GM21723 (cell line): ENCODE data around the gene PLXNB2.
A peak's percentile ranks its signal among the peaks of the same experiment; 100 is the strongest.

ENCODE experiments used
- ATAC-seq: cut with Tn5 transposase; IDR thresholded peaks from one replicate; pipeline ENCODE4 v1.9.1; 2021; ENCODE audit warnings: mild to moderate bottlenecking, moderate library complexity; ENCODE audit not compliant: unreplicated experiment

The PLXNB2 gene

GRCh38 chr22:50255099-50255498 is 52.3 kb downstream of the PLXNB2 start:
- ATAC-seq = no peak

GRCh38 chr22:50253941-50254340 is 53.5 kb downstream of the PLXNB2 start:
- ATAC-seq = no peak

GRCh38 chr22:50253046-50253915 is 54.2 kb downstream of the PLXNB2 start:
- ATAC-seq = no peak

GRCh38 chr22:50252082-50253045 is 55.1 kb downstream of the PLXNB2 start:
- ATAC-seq = no peak

- no peak for ATAC-seq
These were observed 55.9 kb downstream of the PLXNB2 start for GRCh38 chr22:50251477-50252081.

GRCh38 chr22:50250555-50251476 is 56.6 kb downstream of the PLXNB2 start, which contains the start of gene HDAC10:
Gene HDAC10 (minus strand): TSS chr22:50251265. CDS start chr22:50251032, 233 bp downstream.
- peak; percentile 49 for ATAC-seq

GRCh38 chr22:50250249-50250554 is 57.2 kb downstream of the PLXNB2 start:
- ATAC-seq = no peak

- no peak for ATAC-seq
These were observed 57.9 kb downstream of the PLXNB2 start for GRCh38 chr22:50249341-50250248.

GRCh38 chr22:50248196-50249081 is 59.0 kb downstream of the PLXNB2 start:
- ATAC-seq = no peak

GRCh38 chr22:50247748-50248147 is 59.7 kb downstream of the PLXNB2 start:
- no peak for ATAC-seq

- ATAC-seq = no peak
These were observed 60.9 kb downstream of the PLXNB2 start for GRCh38 chr22:50246242-50247175.

GRCh38 chr22:50245214-50246072 is 62.0 kb downstream of the PLXNB2 start:
- ATAC-seq = no peak

- ATAC-seq = peak; percentile 60
These were observed 62.8 kb downstream of the PLXNB2 start, which contains the start of gene TUBGCP6 for GRCh38 chr22:50244420-50245213. Gene TUBGCP6 (minus strand): TSS chr22:50245023. CDS start chr22:50244459, 564 bp downstream.

GRCh38 chr22:50243685-50244419 is 63.6 kb downstream of the PLXNB2 start:
- no peak for ATAC-seq
